Nephron (organoid): ENCODE results near the gene DIPK1B.

ENCODE experiments used
- H3K27ac Mint-ChIP-seq, 3 experiments: 2 replicates each; pipeline ENCODE4 v1.8.0; 2020; ENCODE audit warnings: mixed read lengths in 3 of 3, mild to moderate bottlenecking in 2 of 3, moderate library complexity in 1 of 3
- H3K27me3 Mint-ChIP-seq: 2 replicates; pipeline ENCODE4 v1.8.0; 2021; ENCODE audit warnings: low read depth, mild to moderate bottlenecking, moderate library complexity, mixed read lengths
- H3K36me3 Mint-ChIP-seq: 2 replicates; pipeline ENCODE4 v1.8.0; 2020; ENCODE audit warnings: low read depth, mixed read lengths
- H3K4me1 Mint-ChIP-seq: 2 replicates; pipeline ENCODE4 v1.8.0; 2020; ENCODE audit warnings: mixed read lengths
- H3K4me3 Mint-ChIP-seq, 3 experiments: 2 replicates each; pipeline ENCODE4 v1.8.0; 2020; ENCODE audit warnings: mild to moderate bottlenecking in 3 of 3, mixed read lengths in 3 of 3, moderate library complexity in 2 of 3
- H3K9me3 Mint-ChIP-seq: 2 replicates; pipeline ENCODE4 v1.8.0; 2020; ENCODE audit warnings: mixed read lengths
- TF ChIP-seq, protein P1 (sequence below), 3 experiments: fragments of 200-600 bp; sonication (generic); IDR thresholded peaks; one replicate each; pipeline ENCODE4 v1.5.0; 2021; ENCODE audit warnings: antibody characterized with exemption in 3 of 3; ENCODE audit not compliant: unreplicated experiment in 3 of 3

The DIPK1B gene

DNA sequence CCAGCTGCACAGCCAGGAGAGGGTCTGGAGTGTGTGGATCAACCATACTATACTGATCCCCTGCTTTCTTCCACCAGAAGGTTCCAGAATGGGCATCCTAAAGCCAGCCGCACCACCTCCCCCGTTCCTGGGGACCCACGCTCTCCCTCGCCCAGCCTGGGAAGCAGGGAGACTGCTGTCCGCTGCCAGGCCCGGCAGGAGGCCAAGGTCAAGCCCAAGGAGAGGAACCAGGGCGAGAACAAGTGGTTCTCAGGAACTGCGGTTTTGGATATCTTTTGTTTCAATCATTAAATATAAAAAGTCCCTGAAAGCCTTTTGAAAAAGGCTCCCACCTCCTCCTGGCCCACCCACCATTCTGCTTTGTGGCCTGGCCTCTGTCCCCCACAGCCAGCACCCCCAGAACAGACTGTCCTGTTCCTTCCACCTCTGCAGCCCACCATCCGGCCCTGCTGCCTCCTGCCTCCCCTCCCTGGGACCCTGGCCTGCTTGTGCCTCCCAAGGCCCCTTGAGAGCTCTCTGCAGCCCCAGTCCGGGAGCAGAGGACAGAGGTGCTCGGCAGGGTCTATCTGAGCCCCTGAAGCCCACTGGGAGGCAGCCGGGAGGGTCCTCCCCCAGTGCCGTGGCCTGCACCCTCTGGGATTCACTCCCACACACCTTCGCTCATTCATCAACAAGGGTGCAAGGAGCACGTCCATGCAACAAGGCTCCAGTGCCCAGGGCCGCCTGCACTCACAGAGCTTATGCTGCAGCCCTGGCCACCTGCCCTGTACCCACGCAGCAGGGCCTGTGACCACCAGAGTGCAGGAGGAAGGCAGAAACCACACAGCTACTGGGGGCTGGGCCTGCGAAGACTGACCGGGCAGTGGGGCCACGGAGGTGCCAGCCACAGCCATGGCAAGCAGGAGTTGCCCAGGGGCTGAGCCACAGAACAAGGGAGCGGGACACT, 36.6 kb downstream of the DIPK1B start:
- no peak overlapping the region for H3K27ac Mint-ChIP-seq
- TF ChIP-seq, protein P1, sequence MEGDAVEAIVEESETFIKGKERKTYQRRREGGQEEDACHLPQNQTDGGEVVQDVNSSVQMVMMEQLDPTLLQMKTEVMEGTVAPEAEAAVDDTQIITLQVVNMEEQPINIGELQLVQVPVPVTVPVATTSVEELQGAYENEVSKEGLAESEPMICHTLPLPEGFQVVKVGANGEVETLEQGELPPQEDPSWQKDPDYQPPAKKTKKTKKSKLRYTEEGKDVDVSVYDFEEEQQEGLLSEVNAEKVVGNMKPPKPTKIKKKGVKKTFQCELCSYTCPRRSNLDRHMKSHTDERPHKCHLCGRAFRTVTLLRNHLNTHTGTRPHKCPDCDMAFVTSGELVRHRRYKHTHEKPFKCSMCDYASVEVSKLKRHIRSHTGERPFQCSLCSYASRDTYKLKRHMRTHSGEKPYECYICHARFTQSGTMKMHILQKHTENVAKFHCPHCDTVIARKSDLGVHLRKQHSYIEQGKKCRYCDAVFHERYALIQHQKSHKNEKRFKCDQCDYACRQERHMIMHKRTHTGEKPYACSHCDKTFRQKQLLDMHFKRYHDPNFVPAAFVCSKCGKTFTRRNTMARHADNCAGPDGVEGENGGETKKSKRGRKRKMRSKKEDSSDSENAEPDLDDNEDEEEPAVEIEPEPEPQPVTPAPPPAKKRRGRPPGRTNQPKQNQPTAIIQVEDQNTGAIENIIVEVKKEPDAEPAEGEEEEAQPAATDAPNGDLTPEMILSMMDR (IDR thresholded peaks at IDR 0.05; ENCODE audit: unreplicated experiment in 3 of 3): no peak
- no peak overlapping the region for H3K4me3 Mint-ChIP-seq
- H3K27me3 Mint-ChIP-seq: no peaks in the 10 kb centered on the region
- H3K9me3 Mint-ChIP-seq: peaks cover 14% of the 10 kb centered on the region
- no peaks in the 10 kb centered on the region for H3K4me1 Mint-ChIP-seq
- H3K36me3 Mint-ChIP-seq: no peaks in the 10 kb centered on the region

DNA sequence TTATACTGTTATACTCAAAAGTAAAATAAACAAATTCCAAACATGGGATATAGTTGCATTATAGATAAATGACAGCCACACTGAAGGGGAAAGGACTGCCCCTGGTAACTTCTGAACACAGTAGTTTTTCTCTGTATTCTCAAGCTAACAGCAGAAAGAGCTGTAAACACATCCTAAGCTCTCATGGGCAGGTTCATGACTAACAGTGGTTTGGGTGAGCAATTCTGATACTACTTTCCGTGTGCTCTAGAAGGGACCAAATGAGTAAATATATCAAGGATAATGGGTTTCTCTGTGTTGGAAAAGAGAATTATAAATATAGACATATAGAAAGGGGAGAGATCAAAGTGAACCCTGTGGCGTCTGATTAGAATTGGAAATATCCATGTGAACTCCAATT, 38.2 kb downstream of the DIPK1B start:
- H3K4me3 Mint-ChIP-seq: no peak overlapping the region
- no peaks in the 10 kb centered on the region for H3K36me3 Mint-ChIP-seq
- TF ChIP-seq, protein P1 (IDR thresholded peaks at IDR 0.05; ENCODE audit: unreplicated experiment in 3 of 3): no peak
- peaks cover 3% of the 10 kb centered on the region for H3K27me3 Mint-ChIP-seq
- H3K4me1 Mint-ChIP-seq: no peaks in the 10 kb centered on the region
- peaks cover 16% of the 10 kb centered on the region for H3K9me3 Mint-ChIP-seq
- H3K27ac Mint-ChIP-seq: no peak overlapping the region

DNA sequence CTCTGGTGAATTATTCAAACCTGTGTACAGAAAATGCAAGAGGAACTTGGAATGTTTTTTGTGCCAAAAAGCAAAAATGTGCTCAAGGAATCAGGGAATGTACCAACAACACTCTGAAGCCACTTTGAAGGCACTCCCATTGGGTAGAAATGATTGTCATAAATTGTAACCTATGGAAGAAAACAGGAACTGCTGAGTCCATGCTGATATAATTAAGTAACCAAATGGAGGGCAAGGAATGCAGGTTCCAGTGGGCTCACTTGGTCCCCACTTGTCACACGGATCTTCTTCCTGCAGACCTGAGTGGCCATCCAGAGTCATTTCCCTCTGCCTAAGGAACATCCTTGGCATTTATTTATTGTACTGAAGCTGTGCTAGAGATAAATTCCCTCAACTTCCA, 38.9 kb downstream of the DIPK1B start:
- Mint-ChIP-seq H3K36me3 (no peaks in the 10 kb centered on the region), H3K27ac (no peak overlapping the region), H3K4me3 (no peak overlapping the region), H3K9me3 (peaks cover 17% of the 10 kb centered on the region), H3K27me3 (peaks cover 5% of the 10 kb centered on the region), H3K4me1 (no peaks in the 10 kb centered on the region)
- TF ChIP-seq, protein P1 (IDR thresholded peaks at IDR 0.05; ENCODE audit: unreplicated experiment in 3 of 3): no peak

DNA sequence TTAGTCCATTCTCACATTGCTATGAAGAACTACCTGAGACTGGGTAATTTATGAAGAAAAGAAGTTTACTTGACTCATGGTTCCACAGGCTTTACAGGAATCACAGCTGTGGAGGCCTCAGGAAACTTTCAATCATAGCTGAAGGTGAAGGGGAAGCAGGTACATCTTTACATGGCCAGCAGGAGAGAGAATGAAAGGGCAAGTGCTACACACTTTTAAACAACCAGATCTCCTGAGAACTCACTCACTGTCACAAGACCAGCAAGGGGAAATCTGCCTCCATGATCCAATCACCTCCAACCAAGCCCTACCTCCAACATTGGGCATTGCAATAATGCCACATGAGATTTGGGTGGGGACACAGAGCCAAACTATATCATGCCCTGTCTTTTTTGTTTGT, 39.4 kb downstream of the DIPK1B start:
- Mint-ChIP-seq H3K9me3 (peaks cover 17% of the 10 kb centered on the region), H3K27me3 (peaks cover 5% of the 10 kb centered on the region), H3K4me1 (no peaks in the 10 kb centered on the region), H3K36me3 (no peaks in the 10 kb centered on the region), H3K4me3 (no peak overlapping the region), H3K27ac (no peak overlapping the region)
- TF ChIP-seq, protein P1 (IDR thresholded peaks at IDR 0.05; ENCODE audit: unreplicated experiment in 3 of 3): no peak

DNA sequence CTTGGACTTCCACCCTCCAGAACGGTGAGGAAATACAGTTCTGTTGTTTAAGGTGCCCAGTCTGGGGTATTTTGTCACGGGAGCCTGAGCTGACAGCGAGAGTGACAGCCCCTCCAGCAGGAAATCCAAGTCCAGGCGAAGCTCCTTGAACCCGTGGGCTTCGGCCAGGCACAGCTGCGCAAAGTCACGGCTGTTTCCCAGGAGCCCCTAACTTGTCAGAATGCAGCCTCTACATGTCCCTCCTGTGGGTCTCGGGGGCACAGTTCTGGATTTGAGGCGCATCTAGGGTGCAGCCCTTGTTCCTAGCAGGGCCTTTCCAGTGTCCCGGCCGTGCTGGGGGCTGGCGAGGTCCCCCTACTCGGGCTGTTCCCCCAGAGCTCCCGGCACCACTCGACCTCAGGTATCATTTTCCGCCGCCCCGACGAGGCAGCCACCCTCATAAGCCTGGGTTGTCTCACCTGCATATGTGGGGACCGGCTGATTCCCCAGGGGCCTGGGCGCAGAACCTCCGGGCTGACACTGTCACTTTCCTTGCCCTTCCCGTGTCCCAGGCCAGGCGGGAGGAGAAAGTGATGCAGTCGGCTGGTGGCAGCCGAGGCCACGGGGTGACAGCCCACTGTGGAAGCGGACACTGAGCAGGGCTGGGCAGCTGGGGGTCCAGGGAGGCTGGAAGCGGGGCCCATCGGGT, 41.1 kb downstream of the DIPK1B start:
- no peaks in the 10 kb centered on the region for H3K4me1 Mint-ChIP-seq

More for the DNA sequence above, 41.1 kb downstream of the DIPK1B start:
- Mint-ChIP-seq H3K4me3 (no peak overlapping the region), H3K27ac (no peak overlapping the region), H3K36me3 (no peaks in the 10 kb centered on the region), H3K9me3 (peaks cover 17% of the 10 kb centered on the region), H3K27me3 (peaks cover 5% of the 10 kb centered on the region)
- TF ChIP-seq, protein P1 (IDR thresholded peaks at IDR 0.05; ENCODE audit: unreplicated experiment in 3 of 3): no peak
